Measurements from ENCODE around the gene PEAR1.

DNA sequence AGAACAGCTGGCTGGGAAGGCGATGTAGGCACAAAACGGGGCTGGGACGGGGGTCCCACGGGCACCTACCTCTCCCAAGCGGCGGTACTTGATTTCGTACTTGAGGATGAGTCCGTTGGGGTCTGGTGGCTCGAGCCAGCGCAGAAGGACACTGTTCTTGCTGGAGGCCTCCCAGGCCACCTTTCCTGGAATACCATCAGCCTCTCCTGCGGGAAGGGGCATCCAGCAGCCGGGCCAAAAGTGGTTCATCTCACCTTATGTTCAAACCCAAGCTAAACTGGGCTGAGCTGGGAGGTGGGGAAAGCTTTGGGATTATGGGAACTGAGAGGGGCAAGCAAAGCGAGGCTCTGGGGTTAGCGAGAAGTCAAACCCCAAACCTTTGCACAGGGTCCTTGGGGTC lies 48.9 kb upstream of the PEAR1 start:
- TF ChIP-seq POLR2A (IDR thresholded peaks at IDR 0.05) = no peak
- TF ChIP-seq, protein P1, sequence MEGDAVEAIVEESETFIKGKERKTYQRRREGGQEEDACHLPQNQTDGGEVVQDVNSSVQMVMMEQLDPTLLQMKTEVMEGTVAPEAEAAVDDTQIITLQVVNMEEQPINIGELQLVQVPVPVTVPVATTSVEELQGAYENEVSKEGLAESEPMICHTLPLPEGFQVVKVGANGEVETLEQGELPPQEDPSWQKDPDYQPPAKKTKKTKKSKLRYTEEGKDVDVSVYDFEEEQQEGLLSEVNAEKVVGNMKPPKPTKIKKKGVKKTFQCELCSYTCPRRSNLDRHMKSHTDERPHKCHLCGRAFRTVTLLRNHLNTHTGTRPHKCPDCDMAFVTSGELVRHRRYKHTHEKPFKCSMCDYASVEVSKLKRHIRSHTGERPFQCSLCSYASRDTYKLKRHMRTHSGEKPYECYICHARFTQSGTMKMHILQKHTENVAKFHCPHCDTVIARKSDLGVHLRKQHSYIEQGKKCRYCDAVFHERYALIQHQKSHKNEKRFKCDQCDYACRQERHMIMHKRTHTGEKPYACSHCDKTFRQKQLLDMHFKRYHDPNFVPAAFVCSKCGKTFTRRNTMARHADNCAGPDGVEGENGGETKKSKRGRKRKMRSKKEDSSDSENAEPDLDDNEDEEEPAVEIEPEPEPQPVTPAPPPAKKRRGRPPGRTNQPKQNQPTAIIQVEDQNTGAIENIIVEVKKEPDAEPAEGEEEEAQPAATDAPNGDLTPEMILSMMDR (IDR thresholded peaks at IDR 0.05 in 4 of 5, conservative IDR thresholded peaks at IDR 0.05 in 1 of 5) = no peak
